Common myeloid progenitor, CD34-positive (primary cell): ENCODE results near the gene HSCB.

Experiments used
- CTCF ChIA-PET: fragments of 350-600 bp; sonication (Branson Sonifier 250); formaldehyde crosslinking; loops from one replicate; lab custom pipeline; 2021; ENCODE audit warnings: antibody characterized with exemption; lab: Charles Lee
- POLR2A ChIA-PET: fragments of 350-600 bp; sonication (Branson Sonifier 250); formaldehyde crosslinking; loops from one replicate; lab custom pipeline; 2021; ENCODE audit warnings: antibody characterized with exemption; lab: Charles Lee
- DNase-seq, 3 donors: peaks; one replicate each; pipeline versions ENCODE4 v3.0.0 to v3.0.0-alpha.2; 2013
- H3K27ac ChIP-seq, 2 experiments: 1 replicate in 1 of 2; 2 replicates in 1 of 2; pipeline ENCODE4 v1.7.0; 2013; ENCODE audit warnings: inconsistent platforms in 2 of 2, low read length in 2 of 2, mild to moderate bottlenecking in 2 of 2, low read depth in 1 of 2, moderate library complexity in 1 of 2; ENCODE audit not compliant: severe bottlenecking in 2 of 2, insufficient read depth in 1 of 2, poor library complexity in 1 of 2
- H3K27me3 ChIP-seq, 5 experiments: replicated peaks in 2 of 5; 1 replicate in 3 of 5; 2 replicates in 2 of 5; pipeline versions ENCODE4 v1.6.1 to v1.7.0; 2013; ENCODE audit warnings: low read length in 4 of 5, mild to moderate bottlenecking in 2 of 5, moderate library complexity in 2 of 5, inconsistent platforms in 1 of 5; ENCODE audit not compliant: insufficient read depth in 5 of 5, control insufficient read depth in 4 of 5
- H3K36me3 ChIP-seq, 4 experiments: 1 replicate in 2 of 4; 2 replicates in 2 of 4; pipeline versions ENCODE4 v1.6.1 to v1.7.0; 2013; ENCODE audit warnings: low read length in 3 of 4, control low read depth in 1 of 4, mild to moderate bottlenecking in 1 of 4; ENCODE audit not compliant: control insufficient read depth in 4 of 4, insufficient read depth in 4 of 4
- H3K4me1 ChIP-seq, 4 experiments: 1 replicate in 3 of 4; 2 replicates in 1 of 4; pipeline versions ENCODE4 v1.6.1 to v1.7.1; 2013; ENCODE audit warnings: low read length in 3 of 4, mild to moderate bottlenecking in 3 of 4, control low read depth in 1 of 4, inconsistent platforms in 1 of 4, moderate library complexity in 1 of 4; ENCODE audit not compliant: control insufficient read depth in 4 of 4, insufficient read depth in 4 of 4; ENCODE audit errors: control extremely low read depth in 1 of 4
- H3K4me3 ChIP-seq, 7 experiments: 1 replicate in 4 of 7; 2 replicates in 3 of 7; pipeline versions ENCODE4 v1.5.1 to v1.7.0; 2013; ENCODE audit warnings: mild to moderate bottlenecking in 7 of 7, low read length in 6 of 7, moderate library complexity in 6 of 7, inconsistent platforms in 2 of 7, low read depth in 2 of 7, control low read depth in 1 of 7; ENCODE audit not compliant: insufficient read depth in 4 of 7, control insufficient read depth in 1 of 7; ENCODE audit errors: extremely low read depth in 1 of 7
- H3K9me3 ChIP-seq, 5 experiments: 1 replicate in 4 of 5; 2 replicates in 1 of 5; pipeline versions ENCODE4 v1.6.1 to v1.7.1; 2013; ENCODE audit warnings: low read length in 4 of 5, mild to moderate bottlenecking in 2 of 5, inconsistent platforms in 1 of 5, low read depth in 1 of 5, moderate library complexity in 1 of 5; ENCODE audit not compliant: control insufficient read depth in 4 of 5, insufficient read depth in 2 of 5; ENCODE audit errors: control extremely low read depth in 1 of 5
- WGBS: methylation state at CpG from one replicate; pipeline ENCODE4 v1.1.5; 2013; ENCODE audit not compliant: insufficient coverage; 5-methylcytosine and 5-hydroxymethylcytosine counted together

Gene HSCB

DNA sequence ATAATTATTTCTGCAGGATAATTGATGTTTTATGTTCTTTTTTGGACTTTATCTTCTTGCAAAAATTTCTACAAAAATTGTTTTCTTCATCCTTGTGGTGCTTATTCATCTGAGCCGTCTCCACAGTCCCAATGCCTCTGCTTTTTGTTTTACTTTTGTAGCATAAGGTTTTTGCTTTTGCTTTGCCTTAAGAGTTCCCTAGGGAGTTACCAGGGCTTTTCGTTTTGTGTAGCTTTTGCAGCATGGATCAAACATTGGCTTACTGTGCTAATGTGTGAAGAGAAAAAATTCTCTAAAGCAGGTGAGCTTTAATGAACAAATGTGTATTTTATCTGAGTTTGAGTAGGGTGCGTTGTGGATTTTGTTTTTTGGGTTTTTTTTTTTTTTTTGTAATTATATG lies 46.8 kb downstream of the HSCB start:
- no peak overlapping the region for H3K27ac ChIP-seq
- H3K36me3 ChIP-seq = peaks cover 15 to 55% (median 36%) of the 10 kb centered on the region in 4 experiments
- H3K4me3 ChIP-seq = no peak overlapping the region
- no peak for DNase-seq
- CTCF ChIA-PET = interaction anchor here (0.7 to 9.7 kb wide), 2 partner anchors 10 to 42 kb away, joined by 3 to 110 read pairs; no protein-coding TSS in a partner anchor
- WGBS = 71% methylated on average over 1 of the region's 3 CpGs
- POLR2A ChIA-PET = interaction anchor here (1.3 kb wide), 1 partner anchor 12 kb away, joined by 4 read pairs; the partner anchor contains the start of gene XBP1
- no peaks in the 10 kb centered on the region for H3K9me3 ChIP-seq
- H3K27me3 ChIP-seq = no peaks in the 10 kb centered on the region
- peaks cover 5 to 28% (median 21%) of the 10 kb centered on the region in 4 experiments for H3K4me1 ChIP-seq

DNA sequence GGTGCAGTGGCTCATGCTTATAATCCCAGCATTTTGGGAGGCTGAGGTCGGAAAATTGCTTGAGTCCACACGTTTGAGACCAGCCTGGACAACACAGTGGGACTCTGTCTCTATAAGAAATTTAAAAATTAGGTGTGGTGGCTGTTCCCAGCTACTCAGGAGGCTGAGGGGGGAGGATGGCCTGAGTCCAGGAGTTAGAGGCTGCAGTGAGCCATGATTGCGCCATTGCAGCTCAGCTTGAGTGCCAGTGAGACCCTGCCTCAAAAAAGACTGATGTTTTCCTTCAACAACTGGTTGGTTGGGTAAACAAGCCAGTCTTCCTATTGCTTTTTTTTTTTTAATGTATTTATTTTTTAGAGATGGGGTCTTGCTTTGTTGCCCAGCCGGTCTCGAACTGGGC lies 49.3 kb downstream of the HSCB start:
- ChIA-PET CTCF (interaction anchor here (0.8 to 9.7 kb wide), 6 partner anchors 9 to 67 kb away, joined by 3 to 110 read pairs (median 6); partner anchors contain the start of gene XBP1), POLR2A (no interaction called here)
- 100% methylated on average over 1 of the region's 5 CpGs for WGBS
- no peak for DNase-seq
- Histone ChIP-seq H3K4me1 (peaks cover 7 to 53% (median 42%) of the 10 kb centered on the region in 4 experiments), H3K27me3 (no peaks in the 10 kb centered on the region), H3K9me3 (no peaks in the 10 kb centered on the region), H3K27ac (no peak overlapping the region), H3K4me3 (no peak overlapping the region), H3K36me3 (peaks cover 6 to 54% (median 41%) of the 10 kb centered on the region in 4 experiments)

DNA sequence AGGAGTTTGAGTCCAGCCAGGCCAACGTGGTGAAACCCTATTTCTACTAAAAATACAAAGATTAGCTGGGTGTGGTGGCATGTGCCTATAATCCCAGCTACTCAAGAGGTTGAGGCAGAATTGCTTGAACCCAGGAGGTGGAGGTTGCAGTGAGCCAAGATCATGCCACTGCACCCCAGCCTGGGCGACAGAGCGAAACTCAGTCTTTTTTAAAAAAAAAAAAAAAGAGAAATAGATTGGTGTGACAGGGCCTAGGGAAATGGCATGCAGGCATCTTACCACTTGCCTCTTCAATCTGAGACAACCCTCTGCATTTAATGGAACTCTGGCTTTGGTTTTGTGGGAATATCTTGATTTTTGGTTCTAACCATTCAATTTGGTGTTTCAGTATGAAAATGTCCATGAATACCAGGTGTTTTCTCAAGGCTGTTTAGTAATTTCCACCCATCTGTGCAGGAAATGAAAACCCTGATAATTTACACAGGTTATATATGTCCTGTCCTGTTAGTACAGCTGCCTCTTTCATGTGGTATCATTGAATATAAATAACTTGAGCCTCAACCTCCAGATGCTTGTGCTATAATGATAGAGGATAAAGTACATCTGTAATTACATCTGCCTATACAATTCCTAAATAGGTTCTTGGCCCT lies 50.1 kb downstream of the HSCB start:
- Histone ChIP-seq H3K27me3 (no peaks in the 10 kb centered on the region), H3K36me3 (peaks cover 11 to 54% (median 45%) of the 10 kb centered on the region in 4 experiments), H3K4me1 (peaks cover 14 to 61% (median 50%) of the 10 kb centered on the region in 4 experiments), H3K4me3 (no peak overlapping the region), H3K9me3 (no peaks in the 10 kb centered on the region), H3K27ac (no peak overlapping the region)
- DNase-seq = peak in 2 of 3 donors; percentile 68 to 82
- CTCF ChIA-PET = interaction anchor here (0.8 to 9.7 kb wide), 6 partner anchors 8 to 248 kb away, joined by 3 to 110 read pairs (median 4); no protein-coding TSS in a partner anchor
- WGBS = 63% methylated on average over 2 of the region's 3 CpGs
- POLR2A ChIA-PET = interaction anchor here (0.6 kb wide), 1 partner anchor 32 kb away, joined by 3 read pairs; no protein-coding TSS in a partner anchor

DNA sequence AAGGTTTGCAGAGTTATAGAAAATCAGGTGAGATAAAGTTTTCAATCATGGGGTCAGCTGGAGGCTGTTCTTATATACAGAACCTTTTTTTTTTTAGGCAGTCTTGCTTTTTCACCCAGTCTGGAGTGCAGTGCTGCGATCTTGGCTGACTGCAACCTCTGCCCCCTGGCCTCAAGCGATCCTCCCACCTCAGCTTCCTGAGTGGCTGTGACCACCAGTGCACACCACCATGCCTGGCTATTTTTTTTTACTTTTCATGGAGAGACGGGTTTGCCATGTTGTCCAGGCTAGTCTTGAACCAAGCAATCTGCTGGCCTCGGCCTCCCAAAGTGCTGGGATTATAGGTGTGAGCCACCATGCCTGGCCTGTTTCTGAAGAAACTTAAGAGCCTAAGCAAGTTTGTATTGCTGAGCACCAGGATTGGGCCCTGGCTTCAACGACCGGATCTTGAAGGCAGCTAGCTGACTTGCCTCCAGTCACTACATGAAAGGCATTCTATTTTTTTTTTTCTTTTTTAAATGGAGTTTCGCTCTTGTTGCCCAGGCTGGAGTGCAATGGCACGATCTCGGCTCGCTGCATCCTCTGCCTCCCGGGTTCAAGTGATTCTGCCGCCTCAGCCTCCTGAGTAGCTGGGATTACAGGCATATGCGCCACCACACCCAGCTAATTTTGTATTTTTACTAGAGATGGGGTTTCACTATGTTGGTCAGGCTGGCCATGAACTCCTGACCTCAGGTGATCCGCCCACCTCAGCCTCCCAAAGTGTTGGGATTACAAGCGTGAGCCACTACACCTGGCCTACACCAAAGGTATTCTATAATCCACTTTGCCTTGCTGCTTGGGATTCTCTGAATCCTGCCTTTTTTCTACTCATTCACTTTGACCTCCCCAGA lies 50.9 kb downstream of the HSCB start:
- H3K36me3 ChIP-seq = peaks cover 11 to 53% (median 42%) of the 10 kb centered on the region in 4 experiments
- peak overlapping the region in 1 of 2 experiments; percentile 29 for H3K27ac ChIP-seq
- DNase-seq = peak in 1 of 3 donors; percentile 28
- 93% methylated on average over 5 of the region's 15 CpGs for WGBS
- H3K9me3 ChIP-seq = no peaks in the 10 kb centered on the region
- ChIA-PET CTCF (interaction anchor here (0.8 to 17.2 kb wide), 7 partner anchors 9 to 248 kb away, joined by 3 to 174 read pairs (median 4); no protein-coding TSS in a partner anchor), POLR2A (interaction anchor here (0.6 kb wide), 1 partner anchor 33 kb away, joined by 3 read pairs; no protein-coding TSS in a partner anchor)
- no peak overlapping the region for H3K4me3 ChIP-seq
- H3K4me1 ChIP-seq = peaks cover 15 to 69% (median 55%) of the 10 kb centered on the region in 4 experiments
- no peaks in the 10 kb centered on the region for H3K27me3 ChIP-seq

- Histone ChIP-seq H3K27me3 (no peaks in the 10 kb centered on the region), H3K27ac (peak overlapping the region in 1 of 2 experiments; percentile 50), H3K4me3 (peak overlapping the region in 1 of 7 experiments; percentile 23), H3K36me3 (peaks cover 11 to 51% (median 41%) of the 10 kb centered on the region in 4 experiments), H3K4me1 (peaks cover 19 to 81% (median 59%) of the 10 kb centered on the region in 4 experiments), H3K9me3 (no peaks in the 10 kb centered on the region)
- WGBS = 20% methylated on average over 1 of the region's 4 CpGs
- DNase-seq = no peak
- CTCF ChIA-PET = interaction anchor here (1.0 to 17.2 kb wide), 7 partner anchors 8 to 35 kb away, joined by 3 to 174 read pairs (median 5); no protein-coding TSS in a partner anchor
- POLR2A ChIA-PET = interaction anchor here (0.7 to 1.7 kb wide), 5 partner anchors 9 to 105 kb away, joined by 3 to 4 read pairs (median 4); no protein-coding TSS in a partner anchor
These were observed 52.2 kb downstream of the HSCB start for GRCh38 chr22:28793976-28794584.

- POLR2A ChIA-PET = interaction anchor here (0.6 to 1.8 kb wide), 6 partner anchors 8 to 173 kb away, joined by 3 to 7 read pairs (median 4); no protein-coding TSS in a partner anchor
- WGBS = 83% methylated on average over 6 of the region's 6 CpGs
- no peaks in the 10 kb centered on the region for H3K27me3 ChIP-seq
- CTCF ChIA-PET = interaction anchor here (1.3 to 17.2 kb wide), 5 partner anchors 11 to 34 kb away, joined by 4 to 174 read pairs (median 7); no protein-coding TSS in a partner anchor
- peaks cover 19 to 81% (median 59%) of the 10 kb centered on the region in 4 experiments for H3K4me1 ChIP-seq
- H3K36me3 ChIP-seq = peaks cover 7 to 54% (median 38%) of the 10 kb centered on the region in 4 experiments
- H3K27ac ChIP-seq = peak overlapping the region; percentile 29 to 51
- H3K4me3 ChIP-seq = peak overlapping the region in 3 of 7 experiments; percentile 58 to 100 (median 96)
- no peak for DNase-seq
- no peaks in the 10 kb centered on the region for H3K9me3 ChIP-seq
These were observed 53.3 kb downstream of the HSCB start for GRCh38 chr22:28795071-28795693.
